Astrocyte of the cerebellum (primary cell): ENCODE measurements around the gene PIERCE2.
"Not testable (repeated sequence)": the region's sequence is repeated elsewhere in the genome, so short reads cannot be mapped to it uniquely, and the experiment has no call there.

ENCODE experiments used
- DNase-seq: peaks from one replicate; pipeline ENCODE4 v3.0.0-alpha.2; 2011; ENCODE audit warnings: low read depth
- H3K4me3 ChIP-seq: 2 replicates; pipeline ENCODE4 v1.5.1; 2011; ENCODE audit warnings: mild to moderate bottlenecking, low read depth, low read length, moderate library complexity
- in situ Hi-C: cut with HindIII; loops from 2 replicates; pipeline ENCODE4 v1.10.0; 2017; ENCODE audit warnings: low sequenced_read_pairs
- TF ChIP-seq, protein P1 (sequence below): IDR thresholded peaks from 2 replicates; pipeline ENCODE4 v1.5.1; 2012; ENCODE audit warnings: low read length, low read depth, moderate library complexity, mild to moderate bottlenecking; ENCODE audit errors: missing control alignments

The PIERCE2 gene

DNA sequence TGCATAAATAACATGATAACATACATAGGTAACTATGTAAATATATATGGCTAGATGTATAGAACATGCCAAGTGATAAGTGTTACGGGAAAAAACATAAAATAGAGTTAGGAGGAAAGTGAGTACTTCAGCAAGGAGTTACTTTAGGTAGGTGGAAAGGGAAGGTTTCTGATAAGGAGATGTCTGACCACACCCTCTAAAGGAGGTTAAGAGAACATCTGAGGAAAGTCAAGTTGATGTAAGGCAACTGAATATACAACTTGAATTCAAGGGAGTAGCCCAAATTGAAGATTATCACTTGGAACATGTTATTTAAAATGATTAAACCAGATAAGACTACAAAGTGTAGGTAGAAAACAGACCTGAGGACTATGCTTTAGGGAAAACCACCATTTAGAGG lies 13.8 kb downstream of the PIERCE2 start:
- DNase-seq = no peak
- in situ Hi-C loops = no loop called here
- H3K4me3 ChIP-seq = no peak overlapping the region
- TF ChIP-seq, protein P1, sequence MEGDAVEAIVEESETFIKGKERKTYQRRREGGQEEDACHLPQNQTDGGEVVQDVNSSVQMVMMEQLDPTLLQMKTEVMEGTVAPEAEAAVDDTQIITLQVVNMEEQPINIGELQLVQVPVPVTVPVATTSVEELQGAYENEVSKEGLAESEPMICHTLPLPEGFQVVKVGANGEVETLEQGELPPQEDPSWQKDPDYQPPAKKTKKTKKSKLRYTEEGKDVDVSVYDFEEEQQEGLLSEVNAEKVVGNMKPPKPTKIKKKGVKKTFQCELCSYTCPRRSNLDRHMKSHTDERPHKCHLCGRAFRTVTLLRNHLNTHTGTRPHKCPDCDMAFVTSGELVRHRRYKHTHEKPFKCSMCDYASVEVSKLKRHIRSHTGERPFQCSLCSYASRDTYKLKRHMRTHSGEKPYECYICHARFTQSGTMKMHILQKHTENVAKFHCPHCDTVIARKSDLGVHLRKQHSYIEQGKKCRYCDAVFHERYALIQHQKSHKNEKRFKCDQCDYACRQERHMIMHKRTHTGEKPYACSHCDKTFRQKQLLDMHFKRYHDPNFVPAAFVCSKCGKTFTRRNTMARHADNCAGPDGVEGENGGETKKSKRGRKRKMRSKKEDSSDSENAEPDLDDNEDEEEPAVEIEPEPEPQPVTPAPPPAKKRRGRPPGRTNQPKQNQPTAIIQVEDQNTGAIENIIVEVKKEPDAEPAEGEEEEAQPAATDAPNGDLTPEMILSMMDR = no peak

DNA sequence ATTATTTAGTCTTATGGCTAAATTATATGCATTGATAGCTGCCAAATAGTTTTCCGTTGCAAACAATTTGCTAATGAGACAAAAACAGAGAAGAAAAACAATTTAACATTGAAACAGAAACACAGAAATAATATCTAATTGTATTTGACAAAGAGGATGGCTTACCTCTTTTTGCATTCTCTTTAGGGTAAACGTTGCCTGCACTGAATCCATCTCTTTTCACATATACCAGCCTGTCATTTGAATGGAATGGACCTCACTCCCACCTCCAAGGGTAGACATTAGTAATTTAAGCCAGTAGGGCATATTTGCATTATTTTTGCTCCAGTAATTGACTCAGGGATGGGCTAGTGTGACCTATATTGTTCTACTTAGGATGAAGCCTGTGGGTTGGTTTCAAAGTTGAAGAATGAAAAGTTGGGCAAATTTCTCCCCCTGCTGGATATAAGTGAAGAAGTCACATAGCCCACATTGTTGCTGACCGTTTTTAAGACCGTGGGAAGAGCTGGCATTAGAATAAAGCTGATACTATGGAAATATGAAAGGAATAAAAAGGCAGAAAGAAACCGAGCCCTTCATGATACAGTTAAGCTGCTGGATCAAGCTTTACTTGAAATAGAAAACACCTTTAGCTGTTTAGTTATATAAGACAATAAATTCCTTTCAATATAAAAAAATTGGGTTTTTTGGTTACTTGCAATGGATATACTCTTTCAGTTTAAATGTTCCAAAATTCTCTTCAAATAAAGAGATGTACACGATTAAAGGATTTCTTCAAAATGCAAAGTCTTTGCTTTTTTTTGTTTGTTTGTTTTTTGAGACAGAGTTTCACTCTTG lies 26.9 kb downstream of the PIERCE2 start:
- H3K4me3 ChIP-seq = no peak overlapping the region
- TF ChIP-seq, protein P1 = peak; percentile 70
- in situ Hi-C loops = no loop called here
- peak; percentile 43 for DNase-seq

DNA sequence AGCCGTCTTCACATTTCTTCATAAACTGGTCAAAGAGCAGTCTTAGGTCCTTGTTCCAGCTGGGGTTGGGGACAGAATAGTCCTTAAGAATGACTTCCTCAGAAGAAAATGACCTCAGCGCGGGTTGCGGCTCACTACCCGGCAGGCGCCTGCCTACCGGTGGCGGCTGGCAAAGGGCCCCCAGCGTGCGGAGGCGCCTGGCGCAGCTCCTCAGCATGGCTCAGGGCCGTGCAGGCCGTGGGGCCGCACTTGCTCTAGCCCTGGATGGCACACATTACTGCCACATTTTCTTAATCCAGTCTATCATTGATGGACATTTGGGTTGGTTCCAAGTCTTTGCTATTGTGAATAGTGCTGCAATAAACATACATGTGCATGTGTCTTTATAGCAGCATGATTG lies 34.8 kb downstream of the PIERCE2 start:
- DNase-seq, H3K4me3 ChIP-seq, in situ Hi-C loops: not testable (repeated sequence)

DNA sequence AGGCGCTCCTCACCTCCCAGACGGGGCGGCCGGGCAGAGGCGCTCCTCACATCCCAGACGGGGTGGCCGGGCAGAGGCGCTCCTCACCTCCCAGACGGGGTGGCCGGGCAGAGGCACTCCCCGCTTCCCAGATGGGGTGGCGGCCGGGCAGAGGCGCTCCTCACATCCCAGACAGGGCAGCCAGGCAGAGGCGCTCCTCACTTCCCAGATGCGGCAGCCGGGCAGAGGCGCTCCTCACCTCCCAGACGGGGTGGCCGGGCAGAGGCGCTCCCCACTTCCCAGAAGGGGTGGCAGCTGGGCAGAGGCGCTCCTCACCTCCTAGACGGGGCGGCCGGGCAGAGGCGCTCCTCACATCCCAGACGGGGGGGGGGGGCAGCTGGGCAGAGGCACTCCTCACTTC lies 37.6 kb downstream of the PIERCE2 start:
- DNase-seq, H3K4me3 ChIP-seq, in situ Hi-C loops: not testable (repeated sequence)

DNA sequence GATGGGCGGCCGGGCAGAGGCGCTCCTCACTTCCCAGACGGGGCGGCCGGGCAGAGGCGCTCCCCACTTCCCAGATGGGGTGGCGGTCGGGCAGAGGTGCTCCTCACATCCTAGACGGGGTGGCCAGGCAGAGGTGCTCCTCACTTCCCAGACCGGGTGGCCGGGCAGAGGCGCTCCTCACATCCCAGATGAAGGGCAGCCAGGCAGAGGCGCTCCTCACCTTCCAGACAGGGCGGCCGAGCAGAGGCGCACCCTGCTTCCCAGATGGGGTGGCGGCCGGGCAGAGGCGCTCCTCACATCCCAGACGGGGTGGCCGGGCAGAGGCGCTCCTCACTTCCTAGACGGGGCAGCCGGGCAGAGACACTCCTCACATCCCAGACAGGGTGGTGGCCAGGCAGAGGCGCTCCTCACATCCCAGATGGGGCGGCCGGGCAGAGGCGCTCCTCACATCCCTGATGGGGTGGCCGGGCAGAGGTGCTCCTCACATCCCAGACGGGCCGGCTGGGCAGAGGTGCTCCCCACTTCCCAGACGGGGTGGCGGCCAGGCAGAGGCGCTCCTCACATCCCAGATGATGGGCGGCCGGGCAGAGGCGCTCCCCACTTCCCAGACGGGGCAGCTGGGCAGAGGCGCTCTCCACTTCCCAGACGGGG lies 38.2 kb downstream of the PIERCE2 start:
- DNase-seq, in situ Hi-C loops, H3K4me3 ChIP-seq: not testable (repeated sequence)

DNA sequence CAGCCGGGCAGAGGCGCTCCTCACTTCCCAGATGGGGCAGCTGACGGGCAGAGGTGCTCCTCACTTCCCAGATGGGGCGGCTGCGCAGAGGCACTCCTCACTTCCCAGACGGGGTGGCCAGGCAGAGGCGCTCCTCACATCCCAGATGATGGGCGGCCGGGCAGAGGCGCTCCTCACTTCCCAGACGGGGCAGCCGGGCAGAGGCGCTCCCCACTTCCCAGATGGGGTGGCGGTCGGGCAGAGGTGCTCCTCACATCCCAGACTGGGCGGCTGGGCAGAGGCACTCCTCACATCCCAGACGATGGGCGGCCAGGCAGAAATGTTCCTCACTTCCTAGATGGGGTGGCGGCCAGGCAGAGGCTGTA lies 38.7 kb downstream of the PIERCE2 start:
- in situ Hi-C loops, DNase-seq, H3K4me3 ChIP-seq: not testable (repeated sequence)

DNA sequence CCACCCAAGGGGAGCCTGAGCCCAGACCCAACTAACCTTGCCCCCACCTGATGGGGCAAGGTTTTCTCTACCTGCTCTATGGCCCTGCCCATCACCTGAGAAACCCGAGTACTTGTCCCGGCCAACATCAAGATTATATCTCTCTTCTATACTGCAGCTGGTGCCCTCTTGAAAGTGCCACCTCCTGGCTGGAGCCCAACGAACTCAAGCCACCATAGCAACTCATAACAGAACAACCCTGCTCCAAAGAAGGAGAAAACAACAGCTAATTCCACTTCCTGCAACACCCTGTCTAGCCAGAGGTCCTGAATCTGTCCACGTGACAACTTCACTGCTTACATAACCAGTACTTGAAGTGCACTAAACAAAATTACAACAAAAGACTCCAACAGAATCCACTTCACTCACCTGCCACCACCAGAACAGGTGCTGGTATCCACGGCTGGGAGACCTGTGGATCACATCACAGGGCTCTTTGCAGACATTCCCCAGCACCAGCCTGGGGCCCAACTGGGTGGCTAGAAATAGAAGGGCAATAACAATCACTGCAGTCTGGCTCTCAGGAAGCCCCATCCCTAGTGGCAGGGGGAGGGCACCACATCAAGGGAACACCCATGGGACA lies 49.2 kb downstream of the PIERCE2 start:
- TF ChIP-seq, protein P1 = no peak
- H3K4me3 ChIP-seq = no peak overlapping the region
- in situ Hi-C loops = no loop called here
- no peak for DNase-seq

DNA sequence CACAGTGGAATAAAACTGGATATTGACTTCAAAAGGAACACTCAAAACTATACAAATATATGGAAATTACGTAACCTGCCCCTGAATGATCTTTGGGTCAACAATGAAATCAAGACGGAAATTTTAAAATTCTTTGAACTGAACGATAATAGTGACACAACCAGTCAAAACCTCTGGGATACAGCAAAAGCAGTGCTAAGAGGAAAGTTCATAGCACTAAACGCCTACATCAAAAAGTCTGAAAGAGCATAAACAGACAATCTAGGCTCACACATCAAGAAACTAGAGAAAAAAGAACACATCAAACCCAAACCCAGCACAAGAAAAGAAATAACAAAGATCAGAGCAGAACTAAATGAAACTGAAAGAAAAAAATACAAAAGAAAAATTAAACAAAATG lies 53.2 kb downstream of the PIERCE2 start:
- no peak for DNase-seq
- TF ChIP-seq, protein P1 = no peak
- no peak overlapping the region for H3K4me3 ChIP-seq
- in situ Hi-C loops = no loop called here
